HG02642 (cell line): ENCODE measurements around the gene NFATC1.

Source experiments
- ATAC-seq: cut with Tn5 transposase; IDR thresholded peaks from one replicate; pipeline ENCODE4 v1.9.1; 2021; ENCODE audit warnings: mild to moderate bottlenecking; ENCODE audit not compliant: unreplicated experiment, poor library complexity

Gene NFATC1

DNA sequence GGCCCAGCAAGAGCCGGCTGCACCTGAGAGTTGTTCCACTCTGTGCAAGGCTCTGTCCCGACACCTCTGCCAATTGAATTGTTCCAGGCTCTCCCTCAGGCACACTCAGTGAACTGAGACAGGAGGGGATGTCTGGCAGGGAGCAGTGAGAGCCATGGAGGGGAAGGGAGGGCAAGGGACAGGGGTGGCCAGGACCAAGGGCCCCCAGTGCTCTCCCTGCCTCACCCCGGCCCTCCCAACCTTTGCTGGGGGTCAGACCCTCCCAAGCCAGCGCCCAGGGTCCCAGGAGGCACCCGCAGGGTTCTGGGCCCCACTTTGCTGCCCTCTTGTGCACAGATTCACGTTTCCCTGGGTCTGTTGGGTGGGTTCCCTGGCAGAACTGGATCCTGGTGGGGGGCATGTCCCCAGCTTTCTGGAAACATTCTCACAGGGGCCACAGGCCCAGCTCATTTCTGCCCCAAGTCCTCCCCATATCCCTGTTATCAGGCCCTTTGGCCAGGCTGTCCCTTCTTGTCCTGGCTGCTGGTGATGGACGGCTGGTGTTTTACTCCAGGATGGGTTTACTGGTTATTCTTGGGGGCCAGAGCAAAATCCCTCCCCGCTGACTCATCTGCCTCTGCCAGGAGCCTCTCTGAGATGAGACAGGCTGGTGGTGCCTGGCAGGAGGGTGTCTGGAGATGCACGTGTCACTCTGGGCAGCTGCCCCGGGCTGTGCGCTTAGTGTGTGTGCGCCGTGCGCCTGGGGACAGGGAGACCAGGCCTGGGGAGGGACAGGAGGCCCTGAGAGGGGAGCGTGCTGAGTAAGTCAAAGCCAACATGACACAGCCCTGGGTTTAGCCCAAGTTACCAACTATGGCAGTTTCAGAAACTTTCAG lies 147.4 kb downstream of the NFATC1 start:
- no peak for ATAC-seq

GRCh38 chr18:79543861-79544385 lies 148.2 kb downstream of the NFATC1 start:
- no peak for ATAC-seq

DNA sequence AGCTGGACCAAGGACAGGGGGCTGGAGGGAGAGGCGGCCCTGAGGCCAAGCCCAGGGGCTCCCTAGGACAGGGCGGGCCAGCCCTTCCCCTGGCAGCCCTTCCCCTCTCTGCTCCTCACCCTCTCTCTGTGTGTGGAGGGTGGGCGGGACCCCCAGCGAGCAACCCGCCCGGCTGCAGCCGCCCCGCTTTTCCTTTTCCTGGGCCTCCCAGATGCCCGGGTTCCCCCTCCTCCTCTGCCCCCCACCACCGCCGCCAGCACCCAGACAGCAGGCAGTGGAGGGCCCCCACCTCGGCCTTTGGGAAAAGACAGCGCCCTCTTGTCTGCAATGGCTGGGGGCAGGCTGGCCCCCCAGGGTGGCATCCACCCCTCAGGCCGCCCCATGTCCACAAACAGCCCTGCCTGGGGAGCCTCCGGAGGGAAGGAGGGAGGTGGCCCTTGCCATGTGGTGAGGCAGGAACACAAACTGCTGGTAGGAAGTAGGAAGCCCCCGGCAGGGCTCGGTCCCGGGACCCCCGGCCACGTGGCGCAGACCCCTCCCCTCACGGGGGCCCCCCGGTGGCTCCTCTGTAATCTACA lies 148.7 kb downstream of the NFATC1 start:
- ATAC-seq: no peak

DNA sequence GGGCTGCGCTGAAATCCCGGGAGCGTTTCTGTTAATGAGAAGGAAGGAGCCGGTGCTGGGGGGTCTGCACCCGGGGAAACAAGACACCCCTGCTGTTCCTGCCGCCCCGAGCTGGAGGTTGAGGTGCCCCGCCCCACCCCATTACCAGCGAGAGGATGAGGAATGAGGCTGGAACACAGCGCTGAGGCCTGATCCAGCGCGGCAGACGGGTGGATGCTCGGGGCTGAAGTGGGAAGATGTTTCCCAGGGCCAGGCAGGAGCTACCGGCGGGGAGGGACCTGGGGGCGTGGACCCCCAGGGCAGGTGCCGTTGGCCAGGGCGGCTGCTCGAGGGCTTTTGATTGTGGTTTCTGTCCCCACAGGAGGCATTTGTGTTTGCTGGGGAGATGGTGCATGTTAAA lies 149.5 kb downstream of the NFATC1 start:
- no peak for ATAC-seq

DNA sequence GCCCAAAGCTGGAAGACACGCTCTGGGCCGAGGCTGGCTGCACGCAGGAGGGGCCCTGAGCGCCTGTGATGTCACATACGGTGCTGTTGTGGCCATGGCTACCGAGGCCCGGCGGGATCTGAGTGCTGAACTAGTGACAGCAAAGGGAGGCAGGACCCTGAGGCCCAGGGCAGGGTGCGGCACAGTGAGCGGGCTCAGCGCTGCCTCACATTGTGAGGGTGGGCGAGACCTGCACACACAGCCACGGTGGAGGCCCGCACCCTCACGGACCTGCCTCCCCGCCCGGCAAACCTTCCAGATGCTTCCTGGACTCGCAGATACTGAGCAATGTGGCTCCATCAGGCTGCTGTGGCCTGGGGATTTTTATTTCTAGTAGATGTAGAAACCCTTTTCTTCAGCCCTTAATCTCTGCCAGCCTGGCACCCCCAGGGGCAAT lies 150.0 kb downstream of the NFATC1 start:
- ATAC-seq: no peak

- ATAC-seq: no peak
These were observed 151.1 kb downstream of the NFATC1 start for GRCh38 chr18:79546781-79547272.

GRCh38 chr18:79547413-79548076 lies 151.8 kb downstream of the NFATC1 start:
- no peak for ATAC-seq

DNA sequence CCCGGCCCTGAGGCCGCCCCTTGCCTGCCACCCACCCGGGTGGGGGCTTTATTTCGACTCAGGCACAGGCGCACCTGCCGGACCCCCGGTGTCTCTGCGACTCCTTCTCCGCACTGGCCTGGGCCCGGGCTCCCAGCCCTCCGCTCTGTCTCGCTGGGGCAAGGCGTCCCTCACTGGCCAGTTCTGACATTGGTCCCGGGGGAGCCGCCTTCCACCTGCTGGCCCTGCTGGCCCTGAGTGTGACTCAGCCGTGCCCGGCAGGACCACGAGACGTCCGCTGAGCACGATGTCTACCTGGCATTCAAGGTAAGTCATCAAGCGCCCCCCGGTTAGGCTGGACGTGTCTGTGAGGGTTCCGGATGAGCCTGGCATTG lies 152.3 kb downstream of the NFATC1 start:
- ATAC-seq: no peak

DNA sequence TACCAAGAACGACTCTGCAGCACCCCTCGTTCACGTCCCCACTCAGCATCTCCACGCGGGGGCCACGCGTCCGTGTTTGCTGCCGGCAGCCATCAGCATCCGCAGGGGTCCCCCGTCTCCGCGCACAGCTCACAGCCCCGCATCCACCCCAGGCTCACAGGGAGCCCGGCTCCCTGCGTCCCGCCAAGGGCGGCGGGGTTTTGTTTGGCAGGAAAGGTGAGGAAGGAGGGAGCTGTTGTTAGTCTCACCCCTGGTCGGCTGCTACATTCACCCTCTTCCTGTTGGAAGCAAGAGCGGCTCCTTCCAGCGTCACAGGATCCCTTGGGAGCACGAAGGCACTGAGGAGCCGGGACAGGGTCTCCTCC lies 152.9 kb downstream of the NFATC1 start:
- ATAC-seq: no peak

DNA sequence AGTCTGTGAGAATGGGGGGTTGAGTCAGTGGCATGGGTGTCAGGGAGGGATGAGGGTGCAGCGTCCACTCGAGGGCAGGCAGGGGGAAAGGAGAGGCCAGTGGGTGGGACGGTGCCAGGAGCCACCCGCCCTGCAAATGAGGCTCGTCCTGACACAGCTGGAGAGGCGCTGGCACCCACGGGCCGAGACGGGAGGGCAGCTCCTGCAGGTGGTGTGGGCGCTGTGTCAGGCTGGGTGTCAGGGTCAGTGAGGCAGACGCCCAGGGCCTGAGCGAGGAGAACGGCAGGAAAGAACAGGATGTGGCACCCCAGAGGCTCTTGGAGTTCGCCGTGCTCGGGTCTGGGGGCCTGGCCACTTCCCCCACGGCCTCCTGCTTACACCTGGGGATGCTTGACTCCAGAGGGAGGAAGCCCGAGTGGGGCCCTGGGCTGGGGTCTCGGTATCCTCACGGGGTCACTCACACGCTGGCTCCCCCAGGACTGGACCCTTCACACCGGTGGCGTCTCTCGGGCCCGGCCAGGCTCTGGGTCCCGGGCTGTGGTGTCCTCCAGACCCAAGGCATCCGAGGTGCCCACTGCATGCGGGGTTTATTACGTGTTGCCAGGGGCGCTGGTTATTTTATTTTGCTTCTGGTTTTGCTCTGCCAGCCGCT lies 153.4 kb downstream of the NFATC1 start:
- ATAC-seq: no peak

DNA sequence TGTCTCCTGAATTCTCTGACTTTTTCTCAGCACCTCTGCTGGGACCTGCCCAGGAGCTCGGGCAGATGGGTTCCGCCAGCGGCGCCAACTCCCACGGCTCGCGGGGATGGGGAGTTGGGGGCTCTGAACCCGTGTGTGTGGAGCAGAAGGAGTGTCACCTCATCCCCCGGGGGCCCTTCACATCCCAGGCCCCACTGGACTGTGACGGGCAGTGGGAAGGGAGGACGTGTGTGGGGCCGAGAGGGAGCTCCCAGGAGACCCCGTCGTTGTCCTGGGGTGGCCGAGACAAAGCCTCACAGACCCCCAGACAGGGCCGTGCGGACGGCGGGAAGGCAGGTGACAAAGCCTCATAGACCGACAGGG lies 153.9 kb downstream of the NFATC1 start:
- ATAC-seq: no peak

DNA sequence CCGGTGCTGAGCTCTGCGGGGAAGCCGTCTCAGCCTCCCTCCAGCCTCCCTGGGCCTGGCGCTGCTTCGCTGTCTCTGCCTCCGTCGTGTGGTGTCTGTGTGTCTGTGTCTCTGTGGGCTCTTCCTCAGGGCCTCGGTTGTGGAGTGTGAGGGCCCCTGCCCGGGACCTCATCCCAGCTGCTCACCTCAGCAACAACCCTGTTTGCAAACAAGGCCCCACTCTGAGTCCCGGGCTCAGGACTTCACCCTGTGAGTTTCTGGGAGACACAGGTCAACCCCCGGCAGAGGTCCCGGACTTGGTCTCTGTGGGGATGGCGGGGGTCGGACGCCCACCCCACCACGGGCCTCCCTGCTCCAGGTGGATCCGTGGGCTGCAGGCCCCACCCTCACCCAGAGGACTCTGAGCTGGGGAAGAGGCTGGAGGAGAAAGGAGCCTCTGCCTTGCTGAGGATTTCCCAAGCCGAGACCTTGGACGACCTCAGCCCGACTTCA lies 156.5 kb downstream of the NFATC1 start:
- no peak for ATAC-seq

DNA sequence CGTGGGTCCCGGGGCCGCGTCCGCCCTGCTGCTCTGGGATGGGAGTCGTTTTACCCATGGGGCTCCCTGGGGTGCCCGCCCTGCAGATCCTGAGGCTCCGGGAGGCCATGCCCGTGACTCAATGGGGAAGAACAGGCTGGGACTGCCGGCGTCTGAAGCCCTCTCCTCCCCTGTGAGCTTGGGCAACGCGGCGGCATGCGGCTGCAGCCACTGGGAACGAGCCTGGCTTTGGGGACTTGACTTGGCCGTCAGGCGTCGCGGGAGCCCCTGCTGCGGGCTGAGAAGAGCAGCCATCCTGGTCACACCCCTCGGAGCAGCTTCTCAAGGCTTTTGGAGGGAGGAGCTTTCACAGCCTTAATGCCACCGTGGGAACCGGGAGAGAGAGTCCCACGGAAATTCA lies 157.0 kb downstream of the NFATC1 start:
- no peak for ATAC-seq

DNA sequence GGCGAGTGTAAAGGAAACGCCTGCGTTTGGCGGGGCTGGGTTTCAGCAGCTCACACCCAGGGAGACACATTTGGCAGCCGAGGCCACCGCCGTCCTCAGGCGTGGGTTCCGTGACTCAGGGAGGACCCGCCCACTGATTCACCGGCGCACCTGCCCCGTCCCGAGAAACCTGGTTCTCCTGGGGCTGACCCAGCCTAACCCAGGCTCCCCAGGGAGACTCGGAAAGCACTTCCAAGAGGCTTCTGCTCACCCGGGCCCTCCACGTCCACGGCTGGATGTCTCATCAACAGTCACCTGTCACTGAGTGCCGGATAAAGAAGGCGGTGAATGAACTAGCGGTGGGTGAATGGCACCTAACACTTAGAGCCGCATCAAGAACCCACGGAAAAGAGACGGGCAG lies 157.4 kb downstream of the NFATC1 start:
- no peak for ATAC-seq

- ATAC-seq: no peak
These were observed 158.0 kb downstream of the NFATC1 start for GRCh38 chr18:79553696-79554095.

GRCh38 chr18:79554321-79554720 lies 158.6 kb downstream of the NFATC1 start:
- ATAC-seq: no peak

GRCh38 chr18:79554945-79555645 lies 159.4 kb downstream of the NFATC1 start:
- no peak for ATAC-seq

- no peak for ATAC-seq
These were observed 160.2 kb downstream of the NFATC1 start for GRCh38 chr18:79555885-79556284.

- no peak for ATAC-seq
These were observed 161.3 kb downstream of the NFATC1 start for GRCh38 chr18:79556829-79557585.
